HG02759 (cell line): Measurements from ENCODE around the gene ARF1.

Experiments used
- ATAC-seq: cut with Tn5 transposase; IDR thresholded peaks from one replicate; pipeline ENCODE4 v1.9.1; 2021; ENCODE audit warnings: mild to moderate bottlenecking, moderate library complexity; ENCODE audit not compliant: unreplicated experiment

Gene ARF1

GRCh38 chr1:228048659-228049298 lies 33.7 kb upstream of the ARF1 start:
- no peak for ATAC-seq

- ATAC-seq = no peak
Observed at GRCh38 chr1:228050571-228051231, 31.8 kb upstream of the ARF1 start.

GRCh38 chr1:228058172-228058948 lies 24.1 kb upstream of the ARF1 start:
- ATAC-seq = no peak

- ATAC-seq = no peak
Observed at GRCh38 chr1:228058949-228059633, 23.4 kb upstream of the ARF1 start.

- ATAC-seq = no peak
Observed at GRCh38 chr1:228059634-228060457, 22.7 kb upstream of the ARF1 start.

- no peak for ATAC-seq
Observed at GRCh38 chr1:228060458-228061190, 21.9 kb upstream of the ARF1 start.

GRCh38 chr1:228061411-228062084 lies 21.0 kb upstream of the ARF1 start:
- ATAC-seq = no peak

GRCh38 chr1:228062085-228062791 lies 20.3 kb upstream of the ARF1 start:
- no peak for ATAC-seq

- no peak for ATAC-seq
Observed at GRCh38 chr1:228062812-228063211, 19.7 kb upstream of the ARF1 start.

- ATAC-seq = no peak
Observed at GRCh38 chr1:228063251-228064191, 19.0 kb upstream of the ARF1 start.

- no peak for ATAC-seq
Observed at GRCh38 chr1:228064296-228064695, 18.2 kb upstream of the ARF1 start.

GRCh38 chr1:228064741-228065542 lies 17.6 kb upstream of the ARF1 start:
- ATAC-seq = no peak

GRCh38 chr1:228065543-228066347 lies 16.8 kb upstream of the ARF1 start:
- no peak for ATAC-seq

- no peak for ATAC-seq
Observed at GRCh38 chr1:228066416-228066815, 16.1 kb upstream of the ARF1 start.

GRCh38 chr1:228066891-228067654 lies 15.4 kb upstream of the ARF1 start:
- ATAC-seq = no peak
